Breast epithelium (tissue), 4 donors: Measurements from ENCODE around the gene PPP2R1B. TPM values are rescaled to one million over a fixed set of nuclear protein-coding genes. Genes with fewer than 3 reads are reported as not detected.

Experiments
- DNase-seq, 2 donors: peaks; one replicate each; pipeline ENCODE4 v3.0.0-alpha.2; 2019; ENCODE audit warnings: low spot score in 2 of 2
- H3K27ac ChIP-seq, 2 donors: fragments of 200-600 bp; sonication (generic) in 1 of 2; one replicate each; pipeline ENCODE4 v1.5.1; 2016 to 2019; ENCODE audit warnings: mild to moderate bottlenecking in 1 of 2
- H3K27me3 ChIP-seq, 2 donors: fragments of 200-600 bp; sonication (generic) in 1 of 2; one replicate each; pipeline versions ENCODE4 v1.5.1 to v1.6.0; 2017 to 2019; ENCODE audit warnings: control low read depth in 1 of 2, mild to moderate bottlenecking in 1 of 2
- H3K36me3 ChIP-seq: fragments of 200-600 bp; one replicate; pipeline ENCODE4 v1.5.1; 2019
- H3K4me1 ChIP-seq, 2 donors: fragments of 200-600 bp; sonication (generic); one replicate each; pipeline ENCODE4 v1.5.1; 2016 to 2019; ENCODE audit warnings: control low read depth in 1 of 2
- H3K4me3 ChIP-seq, 3 donors: fragments of 200-600 bp; sonication (generic); 1 replicate in 2 of 3; 2 replicates in 1 of 3; pipeline ENCODE4 v1.5.1; 2016 to 2019; ENCODE audit warnings: mild to moderate bottlenecking in 3 of 3, moderate library complexity in 2 of 3
- H3K9me3 ChIP-seq, 2 donors: fragments of 200-600 bp; sonication (generic) in 1 of 2; one replicate each; pipeline ENCODE4 v1.5.1; 2016 to 2019; ENCODE audit warnings: control low read depth in 1 of 2
- CTCF ChIP-seq, 3 donors: fragments of 450-650 bp; IDR thresholded peaks; one replicate each; pipeline ENCODE4 v1.5.1; 2016 to 2017; ENCODE audit warnings: antibody characterized with exemption in 3 of 3, mild to moderate bottlenecking in 3 of 3, moderate library complexity in 3 of 3
- POLR2A ChIP-seq: fragments of 450-650 bp; IDR thresholded peaks from one replicate; pipeline ENCODE4 v1.6.1; 2016; ENCODE audit warnings: antibody characterized with exemption, mild to moderate bottlenecking, moderate library complexity
- POLR2AphosphoS5 ChIP-seq, 3 donors: sonication (generic); formaldehyde crosslinking; IDR thresholded peaks; one replicate each; pipeline ENCODE4 v1.6.1; 2017; ENCODE audit warnings: antibody characterized with exemption in 3 of 3
- intact Hi-C: fragments of 100-400 bp; cut with DNase I; formaldehyde crosslinking; loops from one replicate; pipeline ENCODE4 v1.15.1; 2023; ENCODE audit warnings: low total_unique reads
- total RNA-seq, 3 donors: library from RNA; depleted of rRNA; stranded (reverse); fragments of >200 nt; gene quantifications; one replicate each; pipeline ENCODE4 v1.1.0, GENCODE V29; 2016

Gene PPP2R1B
- total RNA-seq, 3 donors from 2014 or later = 32.0 to 35.3 (median 34.7) TPM

GRCh38 chr11:111734101-111734953 lies 31.9 kb downstream of the PPP2R1B start:
- intact Hi-C loops = no loop called here

GRCh38 chr11:111733611-111734088 lies 32.5 kb downstream of the PPP2R1B start:
- peak overlapping the region; percentile 96 to 100 for H3K27ac ChIP-seq
- DNase-seq = no peak
- H3K27me3 ChIP-seq = no peaks in the 10 kb centered on the region
- H3K9me3 ChIP-seq = no peaks in the 10 kb centered on the region
- TF ChIP-seq CTCF (IDR thresholded peaks at IDR 0.05) (no peak), POLR2AphosphoS5 (IDR thresholded peaks at IDR 0.05) (no peak), POLR2A (no peak)
- H3K4me3 ChIP-seq = no peak overlapping the region
- no peaks in the 10 kb centered on the region for H3K36me3 ChIP-seq
- intact Hi-C loops = no loop called here
- H3K4me1 ChIP-seq = peaks cover 21 to 37% of the 10 kb centered on the region in 2 donors

More at GRCh38 chr11:111734101-111734953, 31.9 kb downstream of the PPP2R1B start:
- TF ChIP-seq CTCF (IDR thresholded peaks at IDR 0.05) = no peak
- TF ChIP-seq POLR2AphosphoS5 (IDR thresholded peaks at IDR 0.05) = no peak
- TF ChIP-seq POLR2A = no peak
- DNase-seq = no peak
- no peaks in the 10 kb centered on the region for H3K9me3 ChIP-seq
- peak overlapping the region; percentile 96 to 100 for H3K27ac ChIP-seq
- H3K36me3 ChIP-seq = no peaks in the 10 kb centered on the region
- peaks cover 21 to 37% of the 10 kb centered on the region in 2 donors for H3K4me1 ChIP-seq
- no peaks in the 10 kb centered on the region for H3K27me3 ChIP-seq
- peak overlapping the region in 2 of 3 donors; percentile 52 to 71 for H3K4me3 ChIP-seq

GRCh38 chr11:111733016-111733415 lies 33.2 kb downstream of the PPP2R1B start:
- Histone ChIP-seq H3K9me3 (no peaks in the 10 kb centered on the region), H3K27ac (peak overlapping the region; percentile 96 to 100), H3K4me3 (no peak overlapping the region), H3K27me3 (no peaks in the 10 kb centered on the region), H3K4me1 (peaks cover 21 to 37% of the 10 kb centered on the region in 2 donors), H3K36me3 (no peaks in the 10 kb centered on the region)
- no peak for DNase-seq
- intact Hi-C loops = no loop called here
- no peak for TF ChIP-seq CTCF (IDR thresholded peaks at IDR 0.05)
- no peak for TF ChIP-seq POLR2A
- peak in 1 of 3 donors; percentile 45 for TF ChIP-seq POLR2AphosphoS5 (IDR thresholded peaks at IDR 0.05)

GRCh38 chr11:111731821-111732220 lies 34.4 kb downstream of the PPP2R1B start:
- Histone ChIP-seq H3K27ac (peak overlapping the region; percentile 96 to 100), H3K9me3 (no peaks in the 10 kb centered on the region), H3K27me3 (no peaks in the 10 kb centered on the region), H3K36me3 (no peaks in the 10 kb centered on the region), H3K4me1 (peaks cover 16 to 37% of the 10 kb centered on the region in 2 donors), H3K4me3 (no peak overlapping the region)
- no peak for DNase-seq
- TF ChIP-seq CTCF (IDR thresholded peaks at IDR 0.05) (no peak), POLR2A (no peak), POLR2AphosphoS5 (IDR thresholded peaks at IDR 0.05) (no peak)
- intact Hi-C loops = no loop called here
